Keratinocyte (primary cell): ENCODE measurements around the gene SP6. TPM values are rescaled to one million over a fixed set of nuclear protein-coding genes. Genes with fewer than 3 reads are reported as not detected.

Source experiments
- DNase-seq: peaks from one replicate; pipeline ENCODE4 v3.0.0-alpha.2; 2011; ENCODE audit warnings: low read depth, missing footprints, low spot score
- FAIRE-seq: peaks from 2 replicates; lab custom pipeline; 2011; peaks lifted over from hg19 to GRCh38; lab: Jason Lieb, UNC
- H2AFZ ChIP-seq: 2 replicates; pipeline ENCODE4 v1.6.0; 2012; ENCODE audit warnings: low read length, control low read depth, inconsistent platforms; ENCODE audit not compliant: control insufficient read depth
- H3K27ac ChIP-seq: 2 replicates; pipeline ENCODE4 v1.5.1; 2011; ENCODE audit warnings: low read length; ENCODE audit not compliant: control insufficient read depth, insufficient read depth
- H3K27me3 ChIP-seq: 3 replicates; pipeline ENCODE4 v1.6.0; 2011; ENCODE audit warnings: low read length; ENCODE audit not compliant: control insufficient read depth, insufficient read depth; ENCODE audit errors: extremely low read depth
- H3K36me3 ChIP-seq, 2 experiments: 2 replicates in 1 of 2; 3 replicates in 1 of 2; pipeline ENCODE4 v1.5.1; 2011; ENCODE audit warnings: low read length in 2 of 2, mild to moderate bottlenecking in 1 of 2; ENCODE audit not compliant: control insufficient read depth in 2 of 2, insufficient read depth in 2 of 2; ENCODE audit errors: extremely low read depth in 1 of 2
- H3K4me1 ChIP-seq: 3 replicates; pipeline ENCODE4 v1.5.1; 2011; ENCODE audit warnings: low read length; ENCODE audit not compliant: control insufficient read depth, insufficient read depth; ENCODE audit errors: extremely low read depth
- H3K4me2 ChIP-seq: 3 replicates; pipeline ENCODE4 v1.6.0; 2011; ENCODE audit warnings: low read depth, low read length; ENCODE audit not compliant: control insufficient read depth, insufficient read depth; ENCODE audit errors: extremely low read depth
- H3K4me3 ChIP-seq, 3 experiments: fragments of 200-600 bp in 1 of 3; sonication (generic) in 1 of 3; 2 replicates in 2 of 3; 3 replicates in 1 of 3; pipeline ENCODE4 v1.5.1; 2011 to 2016; ENCODE audit warnings: low read length in 3 of 3, mild to moderate bottlenecking in 3 of 3, control low read depth in 2 of 3, inconsistent platforms in 1 of 3, low read depth in 1 of 3, mixed read lengths in 1 of 3, mixed run types in 1 of 3, moderate library complexity in 1 of 3; ENCODE audit not compliant: control insufficient read depth in 2 of 3, insufficient read depth in 2 of 3; ENCODE audit errors: extremely low read depth in 1 of 3
- H3K79me2 ChIP-seq: 2 replicates; pipeline ENCODE4 v1.6.0; 2012; ENCODE audit warnings: low read length; ENCODE audit not compliant: control insufficient read depth, insufficient read depth
- H3K9ac ChIP-seq: 3 replicates; pipeline ENCODE4 v1.6.0; 2011; ENCODE audit warnings: low read length; ENCODE audit not compliant: control insufficient read depth, insufficient read depth; ENCODE audit errors: extremely low read depth
- H3K9me1 ChIP-seq: 3 replicates; pipeline ENCODE4 v1.6.0; 2011; ENCODE audit warnings: low read length; ENCODE audit not compliant: control insufficient read depth, insufficient read depth; ENCODE audit errors: extremely low read depth
- H3K9me3 ChIP-seq: 2 replicates; pipeline ENCODE4 v1.5.1; 2012; ENCODE audit warnings: low read depth, low read length; ENCODE audit not compliant: control insufficient read depth
- H4K20me1 ChIP-seq: 3 replicates; pipeline ENCODE4 v1.6.0; 2011; ENCODE audit warnings: low read length; ENCODE audit not compliant: control insufficient read depth, insufficient read depth; ENCODE audit errors: extremely low read depth
- CTCF ChIP-seq, 3 experiments: IDR thresholded peaks in 1 of 3; conservative IDR thresholded peaks in 1 of 3; optimal IDR thresholded peaks in 1 of 3; 2 replicates in 2 of 3; 3 replicates in 1 of 3; pipeline versions ENCODE3 to v1.5.1; 2011; ENCODE audit warnings: low read length in 3 of 3, mild to moderate bottlenecking in 3 of 3, moderate library complexity in 2 of 3, control low read depth in 1 of 3, inconsistent platforms in 1 of 3; ENCODE audit not compliant: insufficient read depth in 2 of 3; ENCODE audit errors: extremely low read depth in 1 of 3
- EZH2 ChIP-seq: IDR thresholded peaks from one replicate; pipeline ENCODE4 v1.6.1; 2012; ENCODE audit warnings: inconsistent platforms, mild to moderate bottlenecking, low read length, moderate library complexity
- dilution Hi-C: fragments of 300-500 bp; cut with MboI; formaldehyde crosslinking; loops from one replicate; pipeline ENCODE4 v1.7.0; 2020; ENCODE audit warnings: low sequenced_read_pairs; ENCODE audit not compliant: extremely low pct_ligation_motif_present
- polyA plus RNA-seq, 5 experiments: library from polyadenylated mRNA; depleted of rRNA in 3 of 5; stranded (reverse) in 3 of 5; stranded (forward) in 1 of 5; unstranded in 1 of 5; fragments of >200 nt; gene quantifications; 1 replicate in 1 of 5; 2 replicates in 3 of 5; 3 replicates in 1 of 5; pipeline versions ENCODE4 v1.2.1 to v1.2.3, GENCODE V29; 2011 to 2012; ENCODE audit warnings: missing spikeins in 2 of 5, low read depth in 1 of 5, low replicate concordance in 1 of 5

SP6 gene
- polyA plus RNA-seq, 1 donor (not counting 4 experiments of a cell fraction or from before 2014, with no cell fraction given): 2.0 TPM

DNA sequence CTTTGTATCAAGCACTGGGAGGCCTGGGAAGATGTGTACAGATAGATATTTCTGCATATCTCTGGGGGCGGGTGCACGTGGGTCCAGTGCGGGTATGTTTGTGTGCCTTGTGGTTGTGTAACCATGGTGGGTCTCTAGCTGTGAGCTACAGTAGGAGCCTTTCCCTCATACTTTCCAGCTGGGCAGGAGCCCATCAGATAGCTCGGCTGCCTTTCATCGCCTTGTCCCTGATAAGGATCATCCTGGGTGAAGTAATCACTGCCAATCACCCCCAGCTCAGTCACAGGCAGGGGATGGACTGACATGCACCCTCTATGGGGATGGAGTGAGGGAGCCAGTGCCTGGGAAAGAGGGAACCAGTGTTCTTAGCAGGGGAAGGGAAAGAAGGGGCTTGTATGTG, 6.7 kb downstream of the SP6 start:
- Histone ChIP-seq H3K4me1 (peaks cover 34% of the 10 kb centered on the region), H3K9me1 (no peaks in the 10 kb centered on the region), H3K27me3 (no peaks in the 10 kb centered on the region), H3K27ac (no peak overlapping the region), H3K79me2 (peaks cover 7% of the 10 kb centered on the region), H3K36me3 (peaks cover 0 to 5% of the 10 kb centered on the region in 2 experiments), H3K9me3 (no peaks in the 10 kb centered on the region), H3K9ac (no peak overlapping the region), H3K4me3 (no peak overlapping the region), H2AFZ (no peak overlapping the region), H4K20me1 (no peaks in the 10 kb centered on the region), H3K4me2 (no peak overlapping the region)
- TF ChIP-seq CTCF (optimal IDR thresholded peaks at IDR 0.05 in 1 of 3, IDR thresholded peaks at IDR 0.05 in 1 of 3, conservative IDR thresholded peaks at IDR 0.05 in 1 of 3; ENCODE audit: extremely low read depth in 1 of 3, insufficient read depth in 2 of 3, low read length in 3 of 3) (no peak), EZH2 (no peak)
- DNase-seq: no peak
- dilution Hi-C loops: no loop called here
- no peak for FAIRE-seq

DNA sequence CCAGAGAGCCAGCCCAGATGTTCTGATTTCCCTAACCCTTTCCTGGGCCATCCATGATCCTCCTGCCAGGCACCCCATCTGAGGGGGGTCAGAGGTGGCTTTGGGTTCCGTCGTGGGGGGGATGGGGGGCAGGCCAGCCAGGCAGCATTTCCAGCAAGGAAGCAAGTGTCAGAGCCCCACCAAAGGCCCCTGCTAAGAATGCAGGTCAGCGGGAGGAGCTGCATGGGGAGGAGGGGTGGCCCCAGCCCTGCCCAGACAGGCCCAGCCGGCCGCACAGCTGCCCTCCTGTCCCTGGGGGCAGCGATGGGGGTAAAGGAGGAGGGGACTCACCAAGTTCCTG, 7.6 kb downstream of the SP6 start:
- no peaks in the 10 kb centered on the region for H3K9me1 ChIP-seq
- no peaks in the 10 kb centered on the region for H3K9me3 ChIP-seq
- no peak for FAIRE-seq
- peaks cover 5% of the 10 kb centered on the region for H3K79me2 ChIP-seq
- no peak overlapping the region for H2AFZ ChIP-seq
- H3K4me3 ChIP-seq: no peak overlapping the region
- H3K27ac ChIP-seq: no peak overlapping the region
- H4K20me1 ChIP-seq: no peaks in the 10 kb centered on the region
- no peak for DNase-seq
- dilution Hi-C loops: no loop called here
- no peaks in the 10 kb centered on the region for H3K27me3 ChIP-seq
- peaks cover 0 to 10% of the 10 kb centered on the region in 2 experiments for H3K36me3 ChIP-seq
- no peak overlapping the region for H3K9ac ChIP-seq
- no peak overlapping the region for H3K4me2 ChIP-seq
- TF ChIP-seq EZH2: no peak
- no peak for TF ChIP-seq CTCF (optimal IDR thresholded peaks at IDR 0.05 in 1 of 3, IDR thresholded peaks at IDR 0.05 in 1 of 3, conservative IDR thresholded peaks at IDR 0.05 in 1 of 3; ENCODE audit: extremely low read depth in 1 of 3, insufficient read depth in 2 of 3, low read length in 3 of 3)
- peaks cover 34% of the 10 kb centered on the region for H3K4me1 ChIP-seq
